Endothelial cell of umbilical vein (primary cell): ENCODE results near the gene ST6GAL1. TPM values are rescaled to one million over a fixed set of nuclear protein-coding genes. Genes with fewer than 3 reads are reported as not detected.

Experiments
- BruUV-seq: library from RNA; stranded (reverse); fragments of 400-500 nt; replicated peaks from 2 replicates; lab custom pipeline; 2021; lab: Mats Ljungman, UMichigan
- CTCF ChIA-PET: fragments of 300-600, 350-600 bp; sonication (Branson Sonifier 250); formaldehyde crosslinking; loops from one replicate; lab custom pipeline; 2021; ENCODE audit warnings: antibody characterized with exemption, inconsistent platforms; lab: Charles Lee
- POLR2A ChIA-PET: fragments of 300-600, 350-600 bp; sonication (Branson Sonifier 250); formaldehyde crosslinking; loops from one replicate; lab custom pipeline; 2021; ENCODE audit warnings: antibody characterized with exemption, inconsistent platforms; lab: Charles Lee
- DNase-seq: peaks from one replicate; pipeline ENCODE4 v3.0.0-alpha.2; 2011; ENCODE audit warnings: low read depth, low spot score
- FAIRE-seq: peaks from 2 replicates; lab custom pipeline; 2011; peaks lifted over from hg19 to GRCh38; lab: Jason Lieb, UNC
- H2AFZ ChIP-seq: 2 replicates; pipeline ENCODE4 v1.6.0; 2012; ENCODE audit warnings: low read depth, low read length, control low read depth, inconsistent platforms
- H3K27ac ChIP-seq: 2 replicates; pipeline ENCODE4 v1.5.1; 2011; ENCODE audit warnings: low read depth, mild to moderate bottlenecking, control low read depth, low read length, moderate library complexity; ENCODE audit not compliant: insufficient read depth
- H3K27me3 ChIP-seq, 2 experiments: 2 replicates each; pipeline versions ENCODE4 v1.6.0 to v1.6.1; 2011; ENCODE audit warnings: low read length in 2 of 2, mixed read lengths in 1 of 2; ENCODE audit not compliant: control insufficient read depth in 2 of 2, insufficient read depth in 2 of 2
- H3K36me3 ChIP-seq, 2 experiments: 2 replicates in 1 of 2; 3 replicates in 1 of 2; pipeline ENCODE4 v1.5.1; 2011; ENCODE audit warnings: low read length in 2 of 2, mild to moderate bottlenecking in 1 of 2, moderate library complexity in 1 of 2; ENCODE audit not compliant: control insufficient read depth in 2 of 2, insufficient read depth in 2 of 2; ENCODE audit errors: extremely low read depth in 1 of 2
- H3K4me1 ChIP-seq: 3 replicates; pipeline ENCODE4 v1.5.1; 2011; ENCODE audit warnings: mild to moderate bottlenecking, low read length; ENCODE audit not compliant: control insufficient read depth, insufficient read depth; ENCODE audit errors: extremely low read depth
- H3K4me2 ChIP-seq: 2 replicates; pipeline ENCODE4 v1.6.1; 2011; ENCODE audit warnings: low read length, control low read depth, mixed read lengths; ENCODE audit not compliant: insufficient read depth
- H3K4me3 ChIP-seq, 3 experiments: fragments of 200-600 bp in 1 of 3; sonication (generic), shearing (Covaris generic) in 1 of 3; replicated peaks in 1 of 3; 2 replicates each; pipeline ENCODE4 v1.5.1; 2011 to 2016; ENCODE audit warnings: control low read depth in 3 of 3, low read length in 3 of 3, mild to moderate bottlenecking in 2 of 3, inconsistent platforms in 1 of 3, low read depth in 1 of 3, moderate library complexity in 1 of 3; ENCODE audit not compliant: insufficient read depth in 1 of 3
- H3K79me2 ChIP-seq: 2 replicates; pipeline ENCODE4 v1.6.0; 2012; ENCODE audit warnings: low read length, inconsistent platforms; ENCODE audit not compliant: control insufficient read depth, insufficient read depth
- H3K9ac ChIP-seq: replicated peaks from 2 replicates; pipeline ENCODE3; 2011; ENCODE audit warnings: low read length, control low read depth; ENCODE audit not compliant: insufficient read depth; ENCODE audit errors: extremely low read depth
- H3K9me1 ChIP-seq: replicated peaks from 3 replicates; pipeline ENCODE4 v1.6.0; 2011; ENCODE audit warnings: mild to moderate bottlenecking, low read length; ENCODE audit not compliant: control insufficient read depth, insufficient read depth; ENCODE audit errors: extremely low read depth
- H3K9me3 ChIP-seq: replicated peaks from 2 replicates; pipeline ENCODE4 v1.5.1; 2012; ENCODE audit warnings: low read length, inconsistent platforms; ENCODE audit not compliant: control insufficient read depth, insufficient read depth
- H4K20me1 ChIP-seq: replicated peaks from 2 replicates; pipeline ENCODE3; 2011; ENCODE audit warnings: mild to moderate bottlenecking, low read length; ENCODE audit not compliant: control insufficient read depth, insufficient read depth; ENCODE audit errors: extremely low read depth
- CTCF ChIP-seq, 2 donors: IDR thresholded peaks; 1 replicate in 1 of 2; 2 replicates in 1 of 2; pipeline ENCODE4 v1.5.1; 2011; ENCODE audit warnings: low read length in 2 of 2, mild to moderate bottlenecking in 2 of 2, moderate library complexity in 2 of 2, control low read depth in 1 of 2, inconsistent platforms in 1 of 2, low read depth in 1 of 2; ENCODE audit not compliant: insufficient read depth in 1 of 2; ENCODE audit errors: extremely low read depth in 1 of 2
- EZH2 ChIP-seq: IDR thresholded peaks from 2 replicates; pipeline ENCODE4 v1.6.1; 2012; ENCODE audit warnings: borderline replicate concordance, low read depth, mild to moderate bottlenecking, moderate library complexity, low read length, inconsistent platforms; ENCODE audit not compliant: severe bottlenecking
- FOS ChIP-seq: IDR thresholded peaks from 2 replicates; pipeline ENCODE4 v1.6.1; 2011; ENCODE audit warnings: mild to moderate bottlenecking, low read length, moderate library complexity, borderline replicate concordance; ENCODE audit not compliant: insufficient read depth
- GATA2 ChIP-seq: IDR thresholded peaks from 2 replicates; pipeline ENCODE4 v1.7.0; 2011; ENCODE audit warnings: low read depth, mild to moderate bottlenecking, moderate library complexity, mixed read lengths, low read length; ENCODE audit not compliant: insufficient read length, insufficient read depth
- JUN ChIP-seq: IDR thresholded peaks from 2 replicates; pipeline ENCODE4 v1.6.1; 2011; ENCODE audit warnings: borderline replicate concordance, low read depth; ENCODE audit not compliant: insufficient read length, insufficient read depth
- MAX ChIP-seq: IDR thresholded peaks from 2 replicates; pipeline ENCODE4 v1.6.1; 2011; ENCODE audit not compliant: insufficient read depth, insufficient read length
- MYC ChIP-seq: IDR thresholded peaks from one replicate; pipeline ENCODE4 v1.6.1; 2011; ENCODE audit warnings: mild to moderate bottlenecking, low read depth, low read length
- POLR2A ChIP-seq: IDR thresholded peaks from 2 replicates; pipeline ENCODE4 v1.6.1; 2012; ENCODE audit warnings: low read depth, mild to moderate bottlenecking, control low read depth, low read length
- POLR2AphosphoS5 ChIP-seq: IDR thresholded peaks from 2 replicates; pipeline ENCODE4 v1.6.1; 2012; ENCODE audit warnings: low read depth, mild to moderate bottlenecking, control low read depth, low read length, moderate library complexity; ENCODE audit not compliant: insufficient read depth
- dilution Hi-C: fragments of 300-500 bp; cut with MboI; formaldehyde crosslinking; loops from one replicate; pipeline ENCODE4 v1.15.0; 2019; ENCODE audit warnings: low sequenced_read_pairs; ENCODE audit not compliant: extremely low pct_ligation_motif_present
- intact Hi-C: fragments of 100-400 bp; cut with micrococcal nuclease; formaldehyde crosslinking; loops from one replicate; pipeline ENCODE4 v1.10.0; 2022
- polyA plus RNA-seq, 4 experiments: library from polyadenylated mRNA; depleted of rRNA in 3 of 4; stranded (reverse) in 3 of 4; unstranded in 1 of 4; fragments of >200 nt; gene quantifications; 2 replicates each; pipeline versions ENCODE4 v1.2.1 to v1.2.3, GENCODE V29; 2011 to 2012; ENCODE audit warnings: missing spikeins in 1 of 4
- total RNA-seq: library from RNA; stranded (reverse); gene quantifications from 2 replicates; pipeline ENCODE4 v1.2.3, GENCODE V29; 2021

Gene ST6GAL1
- total and polyA plus RNA-seq, 2 donors (not counting 3 experiments of a cell fraction or from before 2014, with no cell fraction given), result 63.9 to 101 TPM

GRCh38 chr3:186923241-186923640, 7.1 kb upstream of the ST6GAL1 start:
- POLR2A ChIA-PET, result no interaction called here
- Histone ChIP-seq H3K27ac (no peak overlapping the region), H3K4me3 (no peak overlapping the region), H3K27me3 (no peaks in the 10 kb centered on the region), H3K4me2 (no peak overlapping the region), H2AFZ (no peak overlapping the region), H3K9me1 (no peaks in the 10 kb centered on the region), H3K9ac (no peak overlapping the region), H3K9me3 (no peaks in the 10 kb centered on the region), H4K20me1 (no peaks in the 10 kb centered on the region), H3K36me3 (no peaks in the 10 kb centered on the region), H3K4me1 (peaks cover 5% of the 10 kb centered on the region), H3K79me2 (no peaks in the 10 kb centered on the region)
- intact Hi-C loops, result no loop called here
- dilution Hi-C loops, result no loop called here
- TF ChIP-seq FOS, result no peak
- TF ChIP-seq POLR2A, result no peak
- TF ChIP-seq POLR2AphosphoS5, result no peak
- TF ChIP-seq GATA2, result no peak
- no peak for TF ChIP-seq JUN
- TF ChIP-seq CTCF (IDR thresholded peaks at IDR 0.05; ENCODE audit: extremely low read depth in 1 of 2, insufficient read depth in 1 of 2, low read depth in 1 of 2, low read length in 2 of 2), result no peak
- TF ChIP-seq MAX, result no peak
- TF ChIP-seq MYC, result no peak
- no peak for TF ChIP-seq EZH2
- CTCF ChIA-PET, result interaction anchor here (1.0 to 3.8 kb wide), 5 partner anchors 9 to 980 kb away, joined by 3 to 21 read pairs (median 4); no protein-coding TSS in a partner anchor
- BruUV-seq, result no TSS peak
- DNase-seq, result no peak
- FAIRE-seq, result no peak
